Measurements from ENCODE around the gene MTMR10. TPM values are rescaled to one million over a fixed set of nuclear protein-coding genes. Genes with fewer than 3 reads are reported as not detected.

The MTMR10 gene
- total RNA-seq, 1 experiment from 2014 or later: 23.2 TPM

DNA sequence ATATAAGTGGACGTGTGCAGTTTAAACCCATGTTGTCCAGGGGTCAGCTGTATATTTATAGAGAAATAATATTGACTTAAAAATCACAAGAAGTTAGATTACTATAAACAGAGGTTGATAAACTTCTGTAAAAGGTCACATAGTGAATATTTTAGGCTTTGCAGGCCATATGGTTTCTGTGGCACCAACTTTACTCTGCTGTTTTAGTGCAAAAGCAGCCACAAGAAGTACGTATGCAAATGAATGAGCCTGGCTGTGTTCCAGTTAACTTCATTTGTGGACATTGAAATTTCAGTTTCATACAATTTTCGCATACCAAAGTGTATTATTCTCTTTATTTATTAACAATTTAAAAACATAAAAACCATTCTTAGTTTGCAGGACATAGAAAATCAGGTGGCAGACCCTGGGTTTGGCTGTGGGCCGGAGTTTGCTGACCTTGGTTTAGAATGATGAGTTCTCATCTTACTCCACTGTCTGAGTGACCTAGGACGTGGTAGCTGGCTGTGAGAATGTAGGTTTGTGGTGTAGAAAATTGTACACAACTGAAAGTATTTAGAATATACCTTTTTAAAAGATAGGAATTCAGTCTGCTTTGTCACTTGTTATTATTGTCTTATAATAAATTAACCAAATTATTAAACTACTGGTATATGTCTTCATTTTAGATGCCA is 71.4 kb downstream of the MTMR10 start:
- no peak overlapping the region for H3K9ac ChIP-seq (ENCODE audit: extremely low read depth, insufficient read length, low read length)

More for the DNA sequence above, 71.4 kb downstream of the MTMR10 start:
- no peaks in the 10 kb centered on the region for H3K27me3 Mint-ChIP-seq (ENCODE audit: low read depth)
- Histone ChIP-seq H3K79me2 (ENCODE audit: insufficient read depth, low read length) (no peaks in the 10 kb centered on the region), H3K79me1 (ENCODE audit: insufficient read depth, low read depth, low read length, poor library complexity, severe bottlenecking) (no peaks in the 10 kb centered on the region), H2BK20ac (ENCODE audit: low read depth, low read length, poor library complexity, severe bottlenecking) (no peak overlapping the region), H3K23me2 (ENCODE audit: insufficient read length, low read depth, low read length, poor library complexity, severe bottlenecking) (no peaks in the 10 kb centered on the region), H3K14ac (ENCODE audit: insufficient read depth, low read length) (no peak overlapping the region), H2AFZ (ENCODE audit: low read length) (no peak overlapping the region), H3K27ac (ENCODE audit: insufficient read length, low read depth, low read length) (no peak overlapping the region), H4K5ac (ENCODE audit: insufficient read length, low read depth, low read length) (no peak overlapping the region), H3K23ac (ENCODE audit: insufficient read length, low read depth, low read length) (no peak overlapping the region), H2BK5ac (ENCODE audit: insufficient read length, low read length) (no peak overlapping the region), H3T11ph (ENCODE audit: low read length) (no peak overlapping the region), H3K27me3 (ENCODE audit: insufficient read depth, low read length) (no peaks in the 10 kb centered on the region), H2BK120ac (ENCODE audit: low read depth, low read length, poor library complexity, severe bottlenecking) (no peak overlapping the region), H2AK5ac (ENCODE audit: insufficient read length, low read length) (no peak overlapping the region), H3K4ac (ENCODE audit: low read depth, low read length) (no peak overlapping the region), H2BK12ac (ENCODE audit: insufficient read length, low read depth, low read length) (no peak overlapping the region), H2BK15ac (ENCODE audit: low read depth, low read length) (no peak overlapping the region), H3K4me1 (ENCODE audit: insufficient read depth, low read length) (peaks cover 7% of the 10 kb centered on the region; the same call in 1 of the 2 replicates), H3K18ac (ENCODE audit: insufficient read length, low read depth, low read length) (no peak overlapping the region), H4K91ac (ENCODE audit: insufficient read length, low read depth, low read length) (no peak overlapping the region), H4K20me1 (ENCODE audit: control insufficient read depth, insufficient read depth, insufficient read length) (no peaks in the 10 kb centered on the region), H3K9me3 (ENCODE audit: control insufficient read depth, low read depth, low read length) (no peaks in the 10 kb centered on the region), H3K4me2 (ENCODE audit: insufficient read depth, insufficient read length, low read length) (no peak overlapping the region), H4K8ac (replicated peaks; ENCODE audit: insufficient read length, low read depth, low read length) (no peak overlapping the region), H3K56ac (ENCODE audit: insufficient read length, low read depth, low read length) (no peak overlapping the region)
- H3K36me3 Mint-ChIP-seq (ENCODE audit: insufficient read depth in 1 of 3, low read depth in 3 of 3): peaks cover 24 to 66% (median 60%) of the 10 kb centered on the region in 3 experiments; a peak in 6 of 7 replicates
- peak overlapping the region in 1 of 3 experiments; percentile 8; a peak in 2 of 7 replicates for H3K27ac Mint-ChIP-seq
- no peaks in the 10 kb centered on the region for H3K9me3 Mint-ChIP-seq
- H3K4me3 Mint-ChIP-seq: no peak overlapping the region
- H3K4me1 Mint-ChIP-seq: peaks cover 40 to 47% of the 10 kb centered on the region in 2 experiments
- TF ChIP-seq, protein P1, sequence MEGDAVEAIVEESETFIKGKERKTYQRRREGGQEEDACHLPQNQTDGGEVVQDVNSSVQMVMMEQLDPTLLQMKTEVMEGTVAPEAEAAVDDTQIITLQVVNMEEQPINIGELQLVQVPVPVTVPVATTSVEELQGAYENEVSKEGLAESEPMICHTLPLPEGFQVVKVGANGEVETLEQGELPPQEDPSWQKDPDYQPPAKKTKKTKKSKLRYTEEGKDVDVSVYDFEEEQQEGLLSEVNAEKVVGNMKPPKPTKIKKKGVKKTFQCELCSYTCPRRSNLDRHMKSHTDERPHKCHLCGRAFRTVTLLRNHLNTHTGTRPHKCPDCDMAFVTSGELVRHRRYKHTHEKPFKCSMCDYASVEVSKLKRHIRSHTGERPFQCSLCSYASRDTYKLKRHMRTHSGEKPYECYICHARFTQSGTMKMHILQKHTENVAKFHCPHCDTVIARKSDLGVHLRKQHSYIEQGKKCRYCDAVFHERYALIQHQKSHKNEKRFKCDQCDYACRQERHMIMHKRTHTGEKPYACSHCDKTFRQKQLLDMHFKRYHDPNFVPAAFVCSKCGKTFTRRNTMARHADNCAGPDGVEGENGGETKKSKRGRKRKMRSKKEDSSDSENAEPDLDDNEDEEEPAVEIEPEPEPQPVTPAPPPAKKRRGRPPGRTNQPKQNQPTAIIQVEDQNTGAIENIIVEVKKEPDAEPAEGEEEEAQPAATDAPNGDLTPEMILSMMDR (conservative IDR thresholded peaks at IDR 0.05): no peak
- DNase-seq: no peak
- WGBS (ENCODE audit: extremely low coverage, insufficient read length, low lambda C conversion rate): no CpG with 5 or more reads among the region's 5 CpGs

Data from H9 (cell line).